DND-41 (cell line): ENCODE results near the gene ZBTB21.

ENCODE experiments used
- CTCF ChIP-seq: IDR thresholded peaks from 2 replicates; pipeline ENCODE4 v1.5.1; 2012; ENCODE audit warnings: borderline replicate concordance, low read length, moderate library complexity, mild to moderate bottlenecking; ENCODE audit not compliant: poor library complexity, severe bottlenecking; ENCODE audit errors: extremely low read depth
- EZH2 ChIP-seq: IDR thresholded peaks from 3 replicates; pipeline ENCODE4 v1.6.1; 2012; ENCODE audit warnings: borderline replicate concordance, low read depth, mild to moderate bottlenecking, moderate library complexity, low read length, inconsistent platforms; ENCODE audit not compliant: severe bottlenecking

DNA sequence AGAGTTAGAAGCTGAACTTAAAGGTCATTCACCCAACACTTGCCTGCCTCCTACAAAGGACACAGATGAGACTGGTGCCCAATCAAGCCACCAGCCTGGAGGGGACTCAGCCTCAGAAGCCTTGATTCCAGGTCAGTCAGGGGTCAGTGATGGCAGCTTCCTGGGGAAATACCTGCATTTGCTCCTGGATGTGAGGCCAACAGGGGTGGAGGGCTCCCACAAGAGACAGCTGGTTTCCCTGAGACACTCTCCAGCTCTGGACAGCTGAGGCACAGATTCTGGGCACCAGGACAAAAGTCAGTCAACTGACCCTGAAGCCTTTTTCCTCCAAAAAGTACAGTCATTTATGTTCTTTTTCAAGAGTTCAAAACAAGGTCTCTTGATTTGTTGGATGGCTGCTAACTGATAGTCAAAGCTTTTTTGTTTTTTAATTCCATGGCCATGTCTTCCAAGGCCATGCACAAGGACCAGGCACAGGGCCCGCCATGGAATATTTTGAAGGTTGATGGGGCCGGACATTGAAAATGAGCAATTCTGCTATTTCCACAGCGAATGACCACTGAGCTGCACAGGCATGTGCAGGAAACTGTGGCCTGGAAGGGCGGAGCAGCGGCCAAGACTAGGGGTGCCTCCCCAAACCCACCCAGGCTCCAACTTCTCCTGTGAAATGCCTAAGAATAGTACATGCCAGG lies 58.1 kb downstream of the ZBTB21 start:
- TF ChIP-seq CTCF (no peak), EZH2 (no peak)
